ENCODE results near the gene PI4KB.

Gene PI4KB

GRCh38 chr1:151289991-151290708 lies 37.1 kb downstream of the PI4KB start:
- Mint-ChIP-seq H3K4me3 (no peak overlapping the region), H3K9me3 (no peaks in the 10 kb centered on the region), H3K36me3 (ENCODE audit: insufficient read depth) (peaks cover 39% of the 10 kb centered on the region), H3K27me3 (no peaks in the 10 kb centered on the region), H3K27ac (ENCODE audit: low read depth) (peak overlapping the region; percentile 73), H3K4me1 (peaks cover 23% of the 10 kb centered on the region)
- ATAC-seq (replicated peaks; ENCODE audit: extremely low read depth, poor library complexity, severe bottlenecking) (no peak), DNase-seq (ENCODE audit: low spot score in 2 of 2) (no peak)

- no peak for ATAC-seq (replicated peaks; ENCODE audit: extremely low read depth, poor library complexity, severe bottlenecking)
- no peak for DNase-seq (ENCODE audit: low spot score in 2 of 2)
- no peak overlapping the region for H3K4me3 Mint-ChIP-seq
- peaks cover 28% of the 10 kb centered on the region for H3K4me1 Mint-ChIP-seq
- H3K36me3 Mint-ChIP-seq (ENCODE audit: insufficient read depth) = peaks cover 38% of the 10 kb centered on the region
- H3K9me3 Mint-ChIP-seq = no peaks in the 10 kb centered on the region
- H3K27me3 Mint-ChIP-seq = no peaks in the 10 kb centered on the region
- H3K27ac Mint-ChIP-seq (ENCODE audit: low read depth) = peak overlapping the region; percentile 73
Observed at GRCh38 chr1:151289080-151289935, 37.9 kb downstream of the PI4KB start.

GRCh38 chr1:151288502-151288901 lies 38.7 kb downstream of the PI4KB start:
- Mint-ChIP-seq H3K36me3 (ENCODE audit: insufficient read depth) (peaks cover 34% of the 10 kb centered on the region), H3K27ac (ENCODE audit: low read depth) (peak overlapping the region; percentile 36), H3K27me3 (no peaks in the 10 kb centered on the region), H3K9me3 (no peaks in the 10 kb centered on the region), H3K4me3 (no peak overlapping the region), H3K4me1 (peaks cover 36% of the 10 kb centered on the region)
- ATAC-seq (replicated peaks; ENCODE audit: extremely low read depth, poor library complexity, severe bottlenecking) (no peak), DNase-seq (ENCODE audit: low spot score in 2 of 2) (no peak)

- Mint-ChIP-seq H3K36me3 (ENCODE audit: insufficient read depth) (peaks cover 36% of the 10 kb centered on the region), H3K4me3 (no peak overlapping the region)
- no peak for ATAC-seq (replicated peaks; ENCODE audit: extremely low read depth, poor library complexity, severe bottlenecking)
Observed at GRCh38 chr1:151287767-151288500, 39.3 kb downstream of the PI4KB start.

GRCh38 chr1:151287341-151287699 lies 39.9 kb downstream of the PI4KB start:
- Mint-ChIP-seq H3K4me1 (peaks cover 42% of the 10 kb centered on the region), H3K4me3 (no peak overlapping the region), H3K27me3 (no peaks in the 10 kb centered on the region), H3K27ac (ENCODE audit: low read depth) (no peak overlapping the region), H3K9me3 (no peaks in the 10 kb centered on the region), H3K36me3 (ENCODE audit: insufficient read depth) (peaks cover 32% of the 10 kb centered on the region)
- ATAC-seq (replicated peaks; ENCODE audit: extremely low read depth, poor library complexity, severe bottlenecking) (no peak), DNase-seq (ENCODE audit: low spot score in 2 of 2) (no peak)

More at GRCh38 chr1:151287767-151288500, 39.3 kb downstream of the PI4KB start:
- Mint-ChIP-seq H3K4me1 (peaks cover 41% of the 10 kb centered on the region), H3K27ac (ENCODE audit: low read depth) (no peak overlapping the region), H3K27me3 (no peaks in the 10 kb centered on the region), H3K9me3 (no peaks in the 10 kb centered on the region)
- no peak for DNase-seq (ENCODE audit: low spot score in 2 of 2)

GRCh38 chr1:151286619-151287340 lies 40.4 kb downstream of the PI4KB start:
- H3K9me3 Mint-ChIP-seq = no peaks in the 10 kb centered on the region
- H3K4me3 Mint-ChIP-seq = no peak overlapping the region
- H3K27me3 Mint-ChIP-seq = no peaks in the 10 kb centered on the region
- peaks cover 47% of the 10 kb centered on the region for H3K4me1 Mint-ChIP-seq
- no peak overlapping the region for H3K27ac Mint-ChIP-seq (ENCODE audit: low read depth)
- H3K36me3 Mint-ChIP-seq (ENCODE audit: insufficient read depth) = peaks cover 34% of the 10 kb centered on the region
- DNase-seq (ENCODE audit: low spot score in 2 of 2) (no peak), ATAC-seq (replicated peaks; ENCODE audit: extremely low read depth, poor library complexity, severe bottlenecking) (no peak)

GRCh38 chr1:151284013-151284577 lies 43.1 kb downstream of the PI4KB start:
- no peaks in the 10 kb centered on the region for H3K9me3 Mint-ChIP-seq
- ATAC-seq (replicated peaks; ENCODE audit: extremely low read depth, poor library complexity, severe bottlenecking) (no peak), DNase-seq (ENCODE audit: low spot score in 2 of 2) (no peak)
- no peaks in the 10 kb centered on the region for H3K27me3 Mint-ChIP-seq
- H3K36me3 Mint-ChIP-seq (ENCODE audit: insufficient read depth) = peaks cover 34% of the 10 kb centered on the region
- peak overlapping the region; percentile 91 for H3K4me3 Mint-ChIP-seq
- peak overlapping the region; percentile 62 for H3K27ac Mint-ChIP-seq (ENCODE audit: low read depth)
- H3K4me1 Mint-ChIP-seq = peaks cover 49% of the 10 kb centered on the region

- peak overlapping the region; percentile 91 for H3K4me3 Mint-ChIP-seq
- DNase-seq (ENCODE audit: low spot score in 2 of 2) = peak in 1 of 2 donors; percentile 19
Observed at GRCh38 chr1:151282883-151283725, 44.1 kb downstream of the PI4KB start.

GRCh38 chr1:151281969-151282882 lies 45.0 kb downstream of the PI4KB start, which contains the start of gene ZNF687:
TSS of gene ZNF687 (plus strand) at chr1:151282299. CDS start at chr1:151286292, 3,993 bp downstream.
- H3K4me1 Mint-ChIP-seq = peaks cover 38% of the 10 kb centered on the region
- peak within 1 kb of the TSS; percentile 91 for H3K27ac Mint-ChIP-seq (ENCODE audit: low read depth)
- peak; percentile 93 for ATAC-seq (replicated peaks; ENCODE audit: extremely low read depth, poor library complexity, severe bottlenecking)
- peak; percentile 92 to 98 for DNase-seq (ENCODE audit: low spot score in 2 of 2)
- peak within 1 kb of the TSS; percentile 91 for H3K4me3 Mint-ChIP-seq
- peaks cover 28% of the 10 kb centered on the region for H3K36me3 Mint-ChIP-seq (ENCODE audit: insufficient read depth)
- H3K27me3 Mint-ChIP-seq = no peaks in the 10 kb centered on the region
- no peaks in the 10 kb centered on the region for H3K9me3 Mint-ChIP-seq

More at GRCh38 chr1:151282883-151283725, 44.1 kb downstream of the PI4KB start:
- H3K36me3 Mint-ChIP-seq (ENCODE audit: insufficient read depth) = peaks cover 28% of the 10 kb centered on the region
- no peaks in the 10 kb centered on the region for H3K9me3 Mint-ChIP-seq
- H3K27ac Mint-ChIP-seq (ENCODE audit: low read depth) = peak overlapping the region; percentile 62
- H3K4me1 Mint-ChIP-seq = peaks cover 39% of the 10 kb centered on the region
- H3K27me3 Mint-ChIP-seq = no peaks in the 10 kb centered on the region
- no peak for ATAC-seq (replicated peaks; ENCODE audit: extremely low read depth, poor library complexity, severe bottlenecking)

GRCh38 chr1:151281225-151281968 lies 45.8 kb downstream of the PI4KB start:
- Mint-ChIP-seq H3K9me3 (no peaks in the 10 kb centered on the region), H3K4me3 (peak overlapping the region; percentile 91), H3K27ac (ENCODE audit: low read depth) (peak overlapping the region; percentile 91), H3K4me1 (peaks cover 38% of the 10 kb centered on the region), H3K36me3 (ENCODE audit: insufficient read depth) (peaks cover 23% of the 10 kb centered on the region), H3K27me3 (no peaks in the 10 kb centered on the region)
- peak; percentile 95 for DNase-seq (ENCODE audit: low spot score in 2 of 2)
- ATAC-seq (replicated peaks; ENCODE audit: extremely low read depth, poor library complexity, severe bottlenecking) = peak; percentile 40

Data from central memory CD8-positive, alpha-beta T cell (primary cell).